Trophoblast cell (in vitro differentiated cells and primary cell): Measurements from ENCODE around the gene LRMDA.
A peak's percentile ranks its signal among the peaks of the same experiment; 100 is the strongest.

Experiments
- DNase-seq, 2 donors: peaks; one replicate each; pipeline ENCODE4 v3.0.0-alpha.2; 2016
- H2AFZ ChIP-seq: 2 replicates; pipeline ENCODE4 v1.6.1; 2013; ENCODE audit warnings: low read length, moderate library complexity, mild to moderate bottlenecking; ENCODE audit not compliant: insufficient read depth, poor library complexity
- H2AK5ac ChIP-seq: 2 replicates; pipeline ENCODE4 v1.6.1; 2013; ENCODE audit warnings: mild to moderate bottlenecking, low read length
- H2BK120ac ChIP-seq: 2 replicates; pipeline ENCODE4 v1.6.1; 2013; ENCODE audit warnings: low read length, mild to moderate bottlenecking, moderate library complexity; ENCODE audit not compliant: insufficient read depth, poor library complexity
- H2BK12ac ChIP-seq: 2 replicates; pipeline ENCODE4 v1.6.1; 2013; ENCODE audit warnings: mild to moderate bottlenecking, low read length, moderate library complexity
- H2BK5ac ChIP-seq: 2 replicates; pipeline ENCODE4 v1.6.1; 2013; ENCODE audit warnings: low read length, low read depth, moderate library complexity, mild to moderate bottlenecking; ENCODE audit not compliant: poor library complexity
- H3K14ac ChIP-seq: 2 replicates; pipeline ENCODE4 v1.6.1; 2013; ENCODE audit warnings: mild to moderate bottlenecking, low read length
- H3K18ac ChIP-seq: 2 replicates; pipeline ENCODE4 v1.6.1; 2013; ENCODE audit warnings: mild to moderate bottlenecking, low read length
- H3K23ac ChIP-seq: 2 replicates; pipeline ENCODE4 v1.6.1; 2013; ENCODE audit warnings: low read length
- H3K27ac ChIP-seq: 2 replicates; pipeline ENCODE4 v1.5.1; 2013; ENCODE audit warnings: low read depth, mild to moderate bottlenecking, inconsistent platforms, low read length, moderate library complexity
- H3K27me3 ChIP-seq: 2 replicates; pipeline ENCODE4 v1.6.1; 2013; ENCODE audit warnings: inconsistent platforms, mild to moderate bottlenecking, low read length, moderate library complexity; ENCODE audit not compliant: insufficient read depth
- H3K36me3 ChIP-seq, 2 experiments: 1 replicate in 1 of 2; 2 replicates in 1 of 2; pipeline ENCODE4 v1.6.1; 2013; ENCODE audit warnings: low read length in 2 of 2, mild to moderate bottlenecking in 2 of 2, moderate library complexity in 1 of 2; ENCODE audit not compliant: insufficient read depth in 2 of 2, control insufficient read depth in 1 of 2
- H3K4ac ChIP-seq: 2 replicates; pipeline ENCODE4 v1.6.1; 2013; ENCODE audit warnings: low read depth, mild to moderate bottlenecking, low read length, moderate library complexity
- H3K4me1 ChIP-seq, 2 experiments: 1 replicate in 1 of 2; 2 replicates in 1 of 2; pipeline ENCODE4 v1.6.1; 2013; ENCODE audit warnings: low read length in 2 of 2, mild to moderate bottlenecking in 2 of 2, moderate library complexity in 1 of 2; ENCODE audit not compliant: insufficient read depth in 2 of 2, control insufficient read depth in 1 of 2
- H3K4me2 ChIP-seq: 2 replicates; pipeline ENCODE4 v1.6.1; 2013; ENCODE audit warnings: inconsistent platforms, mild to moderate bottlenecking, low read length, moderate library complexity
- H3K4me3 ChIP-seq: 2 replicates; pipeline ENCODE4 v1.5.1; 2013; ENCODE audit warnings: mild to moderate bottlenecking, low read depth, low read length, inconsistent platforms
- H3K79me1 ChIP-seq: one replicate; pipeline ENCODE4 v1.6.1; 2013; ENCODE audit warnings: low read length
- H3K79me2 ChIP-seq: 2 replicates; pipeline ENCODE4 v1.6.1; 2013; ENCODE audit warnings: low read length, mild to moderate bottlenecking; ENCODE audit not compliant: control insufficient read depth, insufficient read depth, poor library complexity
- H3K9ac ChIP-seq: 2 replicates; pipeline ENCODE4 v1.6.1; 2013; ENCODE audit warnings: mild to moderate bottlenecking, low read length
- H3K9me3 ChIP-seq: 2 replicates; pipeline ENCODE4 v1.6.1; 2013; ENCODE audit warnings: low read depth, mild to moderate bottlenecking, control low read depth, inconsistent platforms, low read length; ENCODE audit not compliant: insufficient read depth
- H4K12ac ChIP-seq: 2 replicates; pipeline ENCODE4 v1.6.1; 2013; ENCODE audit warnings: low read depth, mild to moderate bottlenecking, low read length, moderate library complexity
- H4K8ac ChIP-seq: 2 replicates; pipeline ENCODE4 v1.6.1; 2013; ENCODE audit warnings: low read depth, mild to moderate bottlenecking, low read length, moderate library complexity
- H4K91ac ChIP-seq: one replicate; pipeline ENCODE4 v1.6.1; 2013; ENCODE audit warnings: low read depth, mild to moderate bottlenecking, low read length, moderate library complexity
- WGBS: extraction: QIAGEN DNeasy Blood & Tissue Kit; methylation state at CpG from one replicate; pipeline ENCODE4 v1.1.7; 2013; ENCODE audit warnings: missing lambda C conversion rate; ENCODE audit not compliant: insufficient read length, insufficient coverage; ENCODE audit errors: extremely low coverage; 5-methylcytosine and 5-hydroxymethylcytosine counted together

Gene LRMDA

DNA sequence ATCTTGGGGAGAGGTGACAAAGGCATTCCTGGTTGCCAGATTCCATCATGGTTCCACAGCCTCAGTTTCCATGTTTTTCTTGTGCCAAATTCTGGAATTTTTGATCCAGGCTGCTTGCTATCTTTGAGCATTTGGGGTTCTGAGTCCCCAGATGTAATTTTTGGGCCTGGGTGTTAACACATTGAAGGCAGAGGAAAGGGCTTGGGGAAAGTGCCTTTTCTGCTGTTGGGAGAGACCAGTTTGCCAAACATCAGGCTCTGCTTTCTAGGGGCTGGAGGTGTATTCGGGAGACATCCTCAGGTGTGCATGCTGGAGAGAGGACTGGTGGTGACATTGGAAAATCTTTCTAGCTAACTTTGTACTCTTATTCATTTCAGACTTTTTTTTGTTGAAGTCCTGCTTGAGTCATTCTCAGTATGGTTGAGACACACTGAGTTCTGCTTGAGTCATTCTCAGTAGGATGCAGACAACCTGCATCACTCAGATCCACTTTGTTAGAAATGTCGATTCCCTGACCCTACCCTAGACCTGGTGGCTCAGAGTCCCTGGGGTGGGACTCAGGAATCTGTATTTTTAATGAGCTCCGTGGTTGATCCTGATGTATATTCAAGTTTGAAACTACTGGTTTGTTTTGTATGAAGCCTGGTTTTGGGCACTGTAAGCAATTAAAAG, 101.0 kb downstream of the LRMDA start:
- Histone ChIP-seq H2BK5ac (no peak overlapping the region), H3K14ac (no peak overlapping the region), H2BK120ac (no peak overlapping the region), H3K9ac (no peak overlapping the region), H2AK5ac (no peak overlapping the region), H3K4me1 (no peaks in the 10 kb centered on the region), H3K9me3 (no peaks in the 10 kb centered on the region), H3K79me1 (no peaks in the 10 kb centered on the region), H3K79me2 (no peaks in the 10 kb centered on the region), H3K27me3 (no peaks in the 10 kb centered on the region), H2AFZ (no peak overlapping the region), H4K91ac (no peak overlapping the region), H3K4ac (no peak overlapping the region), H4K12ac (no peak overlapping the region), H3K18ac (no peak overlapping the region), H4K8ac (no peak overlapping the region), H3K4me2 (no peak overlapping the region), H3K23ac (no peak overlapping the region), H2BK12ac (no peak overlapping the region), H3K4me3 (no peak overlapping the region), H3K36me3 (no peaks in the 10 kb centered on the region), H3K27ac (no peak overlapping the region)
- WGBS = no CpG with 5 or more reads among the region's 3 CpGs
- DNase-seq = no peak

DNA sequence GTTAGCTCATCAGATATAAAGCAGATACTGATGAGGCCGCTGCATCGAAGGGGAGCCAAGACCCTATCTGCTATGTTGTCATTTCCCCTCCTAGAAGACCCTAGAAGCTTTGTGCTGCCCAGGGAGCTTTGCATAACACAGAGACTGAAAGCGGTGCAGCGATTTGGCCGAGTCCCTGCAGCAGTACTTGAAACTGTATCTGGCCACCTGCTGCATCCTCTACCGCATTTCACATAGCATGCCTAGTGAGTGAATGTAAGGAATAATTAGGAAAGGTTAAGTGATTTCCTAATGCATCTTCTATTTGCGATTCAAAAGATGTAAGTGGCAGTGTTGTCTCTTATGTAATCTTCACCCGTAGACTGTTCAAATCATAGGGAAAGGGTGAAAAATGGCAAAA, 106.7 kb downstream of the LRMDA start:
- no peak overlapping the region for H2BK120ac ChIP-seq
- H4K91ac ChIP-seq = no peak overlapping the region
- H3K14ac ChIP-seq = no peak overlapping the region
- no peak overlapping the region for H2BK12ac ChIP-seq
- H4K8ac ChIP-seq = no peak overlapping the region
- H3K27me3 ChIP-seq = peaks cover 3% of the 10 kb centered on the region
- no peaks in the 10 kb centered on the region for H3K36me3 ChIP-seq
- no peak overlapping the region for H4K12ac ChIP-seq
- H3K23ac ChIP-seq = no peak overlapping the region
- H3K4ac ChIP-seq = no peak overlapping the region
- H3K4me1 ChIP-seq = peaks cover 3 to 5% of the 10 kb centered on the region in 2 experiments
- no peak for DNase-seq
- no CpG with 5 or more reads among the region's 8 CpGs for WGBS
- H3K9ac ChIP-seq = no peak overlapping the region
- H3K18ac ChIP-seq = no peak overlapping the region
- H2AK5ac ChIP-seq = no peak overlapping the region
- H2BK5ac ChIP-seq = no peak overlapping the region
- H3K9me3 ChIP-seq = no peaks in the 10 kb centered on the region
- no peak overlapping the region for H2AFZ ChIP-seq
- no peaks in the 10 kb centered on the region for H3K79me1 ChIP-seq
- H3K79me2 ChIP-seq = no peaks in the 10 kb centered on the region
- H3K4me3 ChIP-seq = no peak overlapping the region
- no peak overlapping the region for H3K27ac ChIP-seq
- no peak overlapping the region for H3K4me2 ChIP-seq

DNA sequence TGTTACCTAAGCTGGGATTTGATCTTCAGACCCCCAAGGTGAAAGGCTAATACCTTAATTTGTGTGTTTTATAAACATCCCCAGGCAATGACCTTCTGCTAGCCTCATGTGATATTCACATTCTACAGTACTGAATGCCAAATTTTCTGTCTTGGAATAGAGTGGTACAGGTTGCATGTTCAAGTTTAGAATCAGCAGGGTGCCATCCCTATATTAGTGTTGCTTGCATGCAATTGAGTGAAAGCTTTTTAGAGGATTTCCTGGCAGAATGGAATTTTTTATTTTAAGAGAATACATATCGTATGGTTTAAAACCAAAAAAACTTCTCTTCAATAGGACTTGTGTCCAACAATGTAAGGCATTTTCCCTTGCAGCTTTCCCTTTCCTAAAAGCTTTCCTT, 107.3 kb downstream of the LRMDA start:
- Histone ChIP-seq H3K9me3 (no peaks in the 10 kb centered on the region), H2AK5ac (no peak overlapping the region), H3K4me3 (no peak overlapping the region), H2BK12ac (no peak overlapping the region), H4K91ac (no peak overlapping the region), H4K12ac (no peak overlapping the region), H3K4me1 (peaks cover 3 to 5% of the 10 kb centered on the region in 2 experiments), H3K27me3 (peaks cover 3% of the 10 kb centered on the region), H2BK120ac (no peak overlapping the region), H3K9ac (no peak overlapping the region), H3K79me2 (no peaks in the 10 kb centered on the region), H3K4ac (no peak overlapping the region), H3K27ac (no peak overlapping the region), H2BK5ac (no peak overlapping the region), H4K8ac (no peak overlapping the region), H3K23ac (no peak overlapping the region), H3K18ac (no peak overlapping the region), H3K14ac (no peak overlapping the region), H3K79me1 (no peaks in the 10 kb centered on the region), H2AFZ (no peak overlapping the region), H3K36me3 (no peaks in the 10 kb centered on the region), H3K4me2 (no peak overlapping the region)
- no CpG with 5 or more reads among the region's 1 CpG for WGBS
- DNase-seq = no peak

DNA sequence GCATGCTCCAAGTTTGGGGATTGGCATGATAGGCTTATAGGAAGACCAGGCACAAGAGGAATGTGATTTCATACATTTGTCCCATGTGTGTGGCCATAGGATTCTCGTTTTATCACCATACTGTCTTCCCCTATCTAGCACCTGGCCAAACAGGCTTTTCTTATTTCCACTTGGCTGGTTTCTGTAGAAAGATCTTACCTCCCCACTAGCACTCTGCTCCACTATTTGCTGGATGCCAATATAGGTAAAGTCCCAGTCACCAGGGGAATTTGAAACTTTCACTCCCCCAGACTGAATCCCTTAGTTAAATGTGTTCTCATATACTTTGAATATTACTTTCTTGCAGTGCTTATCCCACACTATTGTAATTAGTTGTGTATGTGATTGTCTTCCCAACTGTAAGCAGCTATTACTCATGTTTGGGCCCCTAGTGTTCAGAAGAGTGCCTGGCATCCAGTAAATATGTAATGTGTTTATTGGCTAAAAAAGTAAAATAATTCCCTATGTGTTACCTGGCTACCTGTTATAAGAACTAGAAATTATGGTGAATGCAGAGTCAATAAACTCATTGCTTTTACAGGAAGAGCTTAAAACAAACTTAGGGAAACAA, 109.0 kb downstream of the LRMDA start:
- no peak overlapping the region for H4K8ac ChIP-seq
- no peak for DNase-seq

More for the DNA sequence above, 109.0 kb downstream of the LRMDA start:
- no peak overlapping the region for H3K9ac ChIP-seq
- H3K27me3 ChIP-seq = peaks cover 3% of the 10 kb centered on the region
- no CpG with 5 or more reads among the region's 1 CpG for WGBS
- no peak overlapping the region for H2BK120ac ChIP-seq
- no peak overlapping the region for H2BK12ac ChIP-seq
- H3K79me2 ChIP-seq = no peaks in the 10 kb centered on the region
- no peaks in the 10 kb centered on the region for H3K79me1 ChIP-seq
- peak overlapping the region; percentile 78 for H3K23ac ChIP-seq
- no peaks in the 10 kb centered on the region for H3K36me3 ChIP-seq
- no peak overlapping the region for H3K4ac ChIP-seq
- H3K18ac ChIP-seq = no peak overlapping the region
- no peak overlapping the region for H2AFZ ChIP-seq
- no peak overlapping the region for H2AK5ac ChIP-seq
- no peak overlapping the region for H3K4me2 ChIP-seq
- H2BK5ac ChIP-seq = no peak overlapping the region
- H3K4me1 ChIP-seq = peaks cover 5% of the 10 kb centered on the region in 2 experiments
- no peak overlapping the region for H4K12ac ChIP-seq
- H3K9me3 ChIP-seq = no peaks in the 10 kb centered on the region
- H3K14ac ChIP-seq = no peak overlapping the region
- H4K91ac ChIP-seq = no peak overlapping the region
- H3K27ac ChIP-seq = no peak overlapping the region
- H3K4me3 ChIP-seq = no peak overlapping the region
